Osteocyte (in vitro differentiated cells): ENCODE data around the gene NDRG4. TPM values are rescaled to one million over a fixed set of nuclear protein-coding genes. Genes with fewer than 3 reads are reported as not detected.

Experiments used
- DNase-seq: peaks from one replicate; pipeline ENCODE4 v3.0.0; 2021; ENCODE audit warnings: mixed read lengths; ENCODE audit not compliant: unreplicated experiment; ENCODE audit errors: extremely low spot score
- H3K27ac Mint-ChIP-seq: one replicate; pipeline ENCODE4 v1.8.0; 2021; ENCODE audit warnings: mild to moderate bottlenecking, mixed read lengths; ENCODE audit not compliant: unreplicated experiment
- H3K27me3 Mint-ChIP-seq: one replicate; pipeline ENCODE4 v1.8.0; 2021; ENCODE audit warnings: mixed read lengths; ENCODE audit not compliant: unreplicated experiment
- H3K36me3 Mint-ChIP-seq: one replicate; pipeline ENCODE4 v1.8.0; 2021; ENCODE audit warnings: mixed read lengths; ENCODE audit not compliant: unreplicated experiment
- H3K4me1 Mint-ChIP-seq: one replicate; pipeline ENCODE4 v1.8.0; 2021; ENCODE audit warnings: mixed read lengths; ENCODE audit not compliant: unreplicated experiment
- H3K4me3 Mint-ChIP-seq: one replicate; pipeline ENCODE4 v1.8.0; 2021; ENCODE audit warnings: mild to moderate bottlenecking, moderate library complexity, mixed read lengths; ENCODE audit not compliant: unreplicated experiment
- H3K9me3 Mint-ChIP-seq: one replicate; pipeline ENCODE4 v1.8.0; 2021; ENCODE audit warnings: mixed read lengths; ENCODE audit not compliant: unreplicated experiment
- CTCF ChIP-seq: fragments of 200-600 bp; sonication (generic); IDR thresholded peaks from 2 replicates; pipeline ENCODE4 v1.5.0; 2021; ENCODE audit warnings: antibody characterized with exemption, mild to moderate bottlenecking, moderate library complexity
- total RNA-seq: library from RNA; stranded (reverse); gene quantifications from 2 replicates; pipeline ENCODE4 v1.2.1, GENCODE V29; 2021

NDRG4 gene
- total RNA-seq, 1 donor from 2014 or later, result 13.1 TPM

- no peak overlapping the region for H3K27ac Mint-ChIP-seq
- no peaks in the 10 kb centered on the region for H3K36me3 Mint-ChIP-seq
- no peak for TF ChIP-seq CTCF
- peaks cover 5% of the 10 kb centered on the region for H3K4me1 Mint-ChIP-seq
- no peaks in the 10 kb centered on the region for H3K9me3 Mint-ChIP-seq
- DNase-seq, result no peak
- H3K4me3 Mint-ChIP-seq, result no peak overlapping the region
- H3K27me3 Mint-ChIP-seq, result peaks cover 64% of the 10 kb centered on the region
Observed at GRCh38 chr16:58472827-58473226, 27.1 kb upstream of the NDRG4 start.

GRCh38 chr16:58474296-58474695 lies 25.6 kb upstream of the NDRG4 start:
- Mint-ChIP-seq H3K4me3 (no peak overlapping the region), H3K27ac (no peak overlapping the region), H3K4me1 (peaks cover 5% of the 10 kb centered on the region), H3K36me3 (no peaks in the 10 kb centered on the region), H3K9me3 (no peaks in the 10 kb centered on the region), H3K27me3 (peaks cover 54% of the 10 kb centered on the region)
- DNase-seq, result no peak
- TF ChIP-seq CTCF, result no peak

GRCh38 chr16:58475091-58475619 lies 24.8 kb upstream of the NDRG4 start:
- TF ChIP-seq CTCF, result no peak
- Mint-ChIP-seq H3K9me3 (no peaks in the 10 kb centered on the region), H3K4me1 (peaks cover 5% of the 10 kb centered on the region), H3K36me3 (no peaks in the 10 kb centered on the region), H3K4me3 (no peak overlapping the region), H3K27me3 (peaks cover 51% of the 10 kb centered on the region), H3K27ac (no peak overlapping the region)
- no peak for DNase-seq

GRCh38 chr16:58476791-58477190 lies 23.2 kb upstream of the NDRG4 start:
- Mint-ChIP-seq H3K27me3 (peaks cover 43% of the 10 kb centered on the region), H3K9me3 (no peaks in the 10 kb centered on the region), H3K36me3 (no peaks in the 10 kb centered on the region), H3K27ac (no peak overlapping the region), H3K4me1 (peaks cover 5% of the 10 kb centered on the region), H3K4me3 (no peak overlapping the region)
- DNase-seq, result no peak
- no peak for TF ChIP-seq CTCF

GRCh38 chr16:58478427-58478826 lies 21.5 kb upstream of the NDRG4 start:
- no peaks in the 10 kb centered on the region for H3K9me3 Mint-ChIP-seq
- no peak for TF ChIP-seq CTCF
- DNase-seq, result no peak
- H3K4me3 Mint-ChIP-seq, result no peak overlapping the region
- H3K36me3 Mint-ChIP-seq, result no peaks in the 10 kb centered on the region
- peaks cover 32% of the 10 kb centered on the region for H3K27me3 Mint-ChIP-seq
- no peak overlapping the region for H3K27ac Mint-ChIP-seq
- peaks cover 5% of the 10 kb centered on the region for H3K4me1 Mint-ChIP-seq
